K562 (cell line): ENCODE measurements around the gene DNAJC12. TPM values are rescaled to one million over a fixed set of nuclear protein-coding genes. Genes with fewer than 3 reads are reported as not detected.

Source experiments
- BCLAF1 ChIP-seq, 2 experiments: fragments of 450-650 bp in 1 of 2; IDR thresholded peaks; 2 replicates each; pipeline ENCODE4 v1.6.1; 2011 to 2017; ENCODE audit warnings: low read depth in 2 of 2, antibody characterized with exemption in 1 of 2, borderline replicate concordance in 1 of 2, low read length in 1 of 2, mild to moderate bottlenecking in 1 of 2, mixed read lengths in 1 of 2; ENCODE audit not compliant: control insufficient read depth in 1 of 2
- FOS ChIP-seq: IDR thresholded peaks from 3 replicates; pipeline ENCODE4 v1.6.1; 2011; ENCODE audit not compliant: insufficient read length; ENCODE audit errors: extremely low read depth
- GTF2E2 ChIP-seq: fragments of 200-800 bp; sonication (Bioruptor generic); IDR thresholded peaks from 2 replicates; pipeline ENCODE4 v1.6.1; 2016; ENCODE audit warnings: missing genetic modification characterization, missing compliant biosample characterization
- LARP7 ChIP-seq: fragments of 450-650 bp; IDR thresholded peaks from 2 replicates; pipeline ENCODE4 v1.6.1; 2016
- MXI1 ChIP-seq: IDR thresholded peaks from 2 replicates; pipeline ENCODE4 v1.6.1; 2011; ENCODE audit warnings: low read depth, mild to moderate bottlenecking, improper control_type of control experiment, low read length
- MYC ChIP-seq, 2 experiments: fragments of 250-450 bp in 1 of 2; sonication (Bioruptor Pico) in 1 of 2; IDR thresholded peaks; 2 replicates each; pipeline versions ENCODE4 v1.5.1 to v1.6.1; 2012 to 2021; ENCODE audit warnings: low read depth in 2 of 2, borderline replicate concordance in 1 of 2, improper control_type of control experiment in 1 of 2, low read length in 1 of 2, mild to moderate bottlenecking in 1 of 2, moderate library complexity in 1 of 2
- PHB2 ChIP-seq: fragments of 450-650 bp; IDR thresholded peaks from 2 replicates; pipeline ENCODE4 v1.6.1; 2017; ENCODE audit warnings: low read depth
- PML ChIP-seq: IDR thresholded peaks from 2 replicates; pipeline ENCODE4 v1.6.1; 2012; ENCODE audit warnings: low read length, inconsistent platforms
- POLR2G ChIP-seq: fragments of 200-400 bp; formaldehyde crosslinking; IDR thresholded peaks from 2 replicates; pipeline ENCODE4 v1.6.1; 2017; ENCODE audit warnings: low read depth, mild to moderate bottlenecking, antibody characterized with exemption, low read length, moderate library complexity
- SMAD2 ChIP-seq: fragments of 150-350 bp; IDR thresholded peaks from 2 replicates; pipeline ENCODE4 v1.6.1; 2014; ENCODE audit warnings: low read depth, mild to moderate bottlenecking, low read length
- TBP ChIP-seq: optimal IDR thresholded peaks from 2 replicates; pipeline ENCODE3; 2011; ENCODE audit warnings: low read depth, low read length, improper control_type of control experiment
- USF1 ChIP-seq: sonication (generic); formaldehyde crosslinking; IDR thresholded peaks from 2 replicates; pipeline ENCODE4 v1.9.0; 2022; ENCODE audit warnings: mild to moderate bottlenecking, missing genetic modification reagents
- ZC3H8 ChIP-seq: fragments of 450-650 bp; IDR thresholded peaks from 2 replicates; pipeline ENCODE4 v1.6.1; 2017
- ZNF23 ChIP-seq: fragments of 250-450 bp; sonication (Bioruptor Pico); IDR thresholded peaks from 2 replicates; pipeline ENCODE4 v1.4.0; 2020; ENCODE audit warnings: mild to moderate bottlenecking
- ZNF280A ChIP-seq: fragments of 450-650 bp; IDR thresholded peaks from 2 replicates; pipeline ENCODE4 v1.6.1; 2018; ENCODE audit warnings: mild to moderate bottlenecking, low read depth; ENCODE audit not compliant: partially characterized antibody
- ZNF639 ChIP-seq, 2 experiments: fragments of 200-800 bp in 1 of 2; sonication (Bioruptor generic) in 1 of 2; sonication (generic) in 1 of 2; formaldehyde crosslinking in 1 of 2; IDR thresholded peaks in 1 of 2; conservative IDR thresholded peaks in 1 of 2; 2 replicates each; pipeline versions ENCODE4 v1.5.0 to v1.6.1; 2016 to 2020; ENCODE audit warnings: missing compliant biosample characterization in 1 of 2, missing genetic modification characterization in 1 of 2, missing genetic modification reagents in 1 of 2
- polyA plus RNA-seq, 8 experiments: library from polyadenylated mRNA; depleted of rRNA in 4 of 8; stranded (reverse) in 5 of 8; unstranded in 3 of 8; fragments of >200 nt; fragmentation: Nextera tagmentation in 2 of 8; fragmentation: Illumina TruSeq in 1 of 8; extraction: Ambion mirVana in 2 of 8; extraction: Trizol in 1 of 8; gene quantifications; 2 replicates each; pipeline versions ENCODE4 v1.2.1 to v1.2.3, GENCODE V29; 2011 to 2014; ENCODE audit warnings: inconsistent platforms in 1 of 8, missing spikeins in 1 of 8
- total RNA-seq, 7 experiments: library from RNA; depleted of rRNA in 6 of 7; stranded (reverse); fragments of >200 nt in 6 of 7; fragmentation: Illumina TruSeq in 2 of 7; extraction: Trizol in 2 of 7; gene quantifications; 2 replicates each; pipeline versions ENCODE4 v1.2.1 to v1.2.3, GENCODE V29; 2011 to 2021; ENCODE audit warnings: low replicate concordance in 1 of 7

Gene DNAJC12
- total and polyA plus RNA-seq, 9 of the 15 experiments (the other 6 are each of a cell fraction or from before 2014, with no cell fraction given): 7.4 to 95.9 (median 68.5) TPM

- TF ChIP-seq BCLAF1 (IDR thresholded peaks at IDR 0.05; ENCODE audit: borderline replicate concordance in 1 of 2, control insufficient read depth in 1 of 2, low read depth in 2 of 2, low read length in 1 of 2) (no peak), GTF2E2 (tag) (peak; percentile 27; the same call in 1 of the 2 replicates), USF1 (CRISPR knock-in tag) (peak; percentile 54; the same call in 1 of the 2 replicates), TBP (peak; percentile 70), MXI1 (peak; percentile 67; the same call in 1 of the 2 replicates), LARP7 (no peak), ZNF639 (CRISPR knock-in tag; conservative IDR thresholded peaks at IDR 0.05 in 1 of 2, IDR thresholded peaks at IDR 0.05 in 1 of 2) (no peak; a peak in 1 of 4 replicates), PML (peak; percentile 53; the same call in 1 of the 2 replicates), PHB2 (no peak), FOS (peak; percentile 29), MYC (IDR thresholded peaks at IDR 0.05; ENCODE audit: low read depth, low read length) (peak; percentile 89), MYC (CRISPR knock-in tag; IDR thresholded peaks at IDR 0.05; ENCODE audit: borderline replicate concordance, low read depth) (no peak), ZC3H8 (no peak), ZNF280A (no peak), SMAD2 (no peak), POLR2G (peak; percentile 57), ZNF23 (CRISPR knock-in tag) (no peak)
Observed at GRCh38 chr10:67837541-67838314, at the start of gene DNAJC12 (continued).
